Testis (tissue), 3 donors: ENCODE data around the gene RPUSD3. TPM values are rescaled to one million over a fixed set of nuclear protein-coding genes. Genes with fewer than 3 reads are reported as not detected.
A peak's percentile ranks its signal among the peaks of the same experiment; 100 is the strongest.
"Not testable (repeated sequence)": the region's sequence is repeated elsewhere in the genome, so short reads cannot be mapped to it uniquely, and the experiment has no call there.

Experiments used
- DNase-seq: peaks from one replicate; pipeline ENCODE4 v3.0.0-alpha.2; 2019
- H3K27ac ChIP-seq, 2 donors: fragments of 200-600 bp; sonication (generic); one replicate each; pipeline ENCODE4 v1.5.1; 2019
- H3K27me3 ChIP-seq: fragments of 200-600 bp; sonication (generic); one replicate; pipeline ENCODE4 v1.5.1; 2019
- H3K36me3 ChIP-seq: fragments of 200-600 bp; sonication (generic); one replicate; pipeline ENCODE4 v1.5.1; 2017; ENCODE audit warnings: low read depth; ENCODE audit errors: missing control alignments
- H3K4me1 ChIP-seq: fragments of 200-600 bp; sonication (generic); one replicate; pipeline ENCODE4 v1.5.1; 2019
- H3K4me3 ChIP-seq, 2 donors: fragments of 200-600 bp; sonication (generic); one replicate each; pipeline ENCODE4 v1.5.1; 2017 to 2019
- H3K9me3 ChIP-seq: fragments of 200-600 bp; sonication (generic); one replicate; pipeline ENCODE4 v1.5.1; 2017
- CTCF ChIP-seq, 3 experiments: fragments of 450-650 bp in 2 of 3; fragments of 200-600 bp in 1 of 3; sonication (generic) in 1 of 3; IDR thresholded peaks; one replicate each; pipeline ENCODE4 v1.5.1; 2016 to 2019; ENCODE audit warnings: antibody characterized with exemption in 3 of 3, mild to moderate bottlenecking in 2 of 3, moderate library complexity in 1 of 3
- POLR2A ChIP-seq: fragments of 450-650 bp; IDR thresholded peaks from one replicate; pipeline ENCODE4 v1.6.1; 2017; ENCODE audit warnings: antibody characterized with exemption, mild to moderate bottlenecking, moderate library complexity
- WGBS, 2 donors: methylation state at CpG; one replicate each; pipeline ENCODE4 v1.1.5; 2018; 5-methylcytosine and 5-hydroxymethylcytosine counted together
- intact Hi-C: fragments of 100-400 bp; cut with DNase I; formaldehyde crosslinking; loops from one replicate; pipeline ENCODE4 v1.15.1; 2023; ENCODE audit warnings: low total_unique reads
- polyA plus RNA-seq: library from polyadenylated mRNA; stranded (reverse); fragments of 350-450 nt; fragmentation: Illumina TruSeq; extraction: RNeasy Lipid Tissue Mini Kit (QIAGEN cat#74804); gene quantifications from one replicate; pipeline ENCODE4 v1.2.3, GENCODE V29; 2014; ENCODE audit warnings: low read depth, low replicate concordance; ENCODE audit not compliant: insufficient read depth
- total RNA-seq, 2 donors: library from RNA; depleted of rRNA; stranded (reverse); fragments of >200 nt; gene quantifications; one replicate each; pipeline ENCODE4 v1.2.3, GENCODE V29; 2016

The RPUSD3 gene
- total and polyA plus RNA-seq, 3 donors from 2014 or later, result 53.3 to 124 (median 63.4) TPM

- H3K27me3 ChIP-seq, result no peaks in the 10 kb centered on the region
- no peaks in the 10 kb centered on the region for H3K4me1 ChIP-seq
- WGBS, 2 donors, result 92 to 93% methylated on average over 6 of the region's 6 CpGs
- DNase-seq, result no peak
- no peak overlapping the region for H3K27ac ChIP-seq
- no peak for TF ChIP-seq CTCF (IDR thresholded peaks at IDR 0.05)
- no peak for TF ChIP-seq POLR2A
- no peak overlapping the region for H3K4me3 ChIP-seq
- intact Hi-C loops, result no loop called here
- no peaks in the 10 kb centered on the region for H3K36me3 ChIP-seq
- H3K9me3 ChIP-seq, result no peaks in the 10 kb centered on the region
These were observed 8.7 kb upstream of the RPUSD3 start for GRCh38 chr3:9852528-9852927.

GRCh38 chr3:9851926-9852325 lies 8.1 kb upstream of the RPUSD3 start:
- H3K4me3 ChIP-seq, result not testable (repeated sequence)

GRCh38 chr3:9851383-9851782 lies 7.6 kb upstream of the RPUSD3 start:
- DNase-seq, intact Hi-C loops, H3K27ac ChIP-seq, H3K27me3 ChIP-seq, H3K4me3 ChIP-seq, H3K4me1 ChIP-seq, H3K36me3 ChIP-seq, H3K9me3 ChIP-seq: not testable (repeated sequence)
- WGBS, 2 donors, result 84 to 89% methylated on average over 6 of the region's 6 CpGs

More at GRCh38 chr3:9851926-9852325, 8.1 kb upstream of the RPUSD3 start:
- H3K27ac ChIP-seq, H3K36me3 ChIP-seq, H3K9me3 ChIP-seq, H3K4me1 ChIP-seq, DNase-seq, H3K27me3 ChIP-seq, intact Hi-C loops: not testable (repeated sequence)
- WGBS, 2 donors, result 71 to 77% methylated on average over 6 of the region's 6 CpGs

- H3K4me1 ChIP-seq, DNase-seq, H3K27ac ChIP-seq, H3K36me3 ChIP-seq, H3K4me3 ChIP-seq, H3K9me3 ChIP-seq, H3K27me3 ChIP-seq, intact Hi-C loops: not testable (repeated sequence)
- 53 to 56% methylated on average over 4 of the region's 4 CpGs for WGBS, 2 donors
- TF ChIP-seq CTCF (IDR thresholded peaks at IDR 0.05), result peak in 2 of 3 experiments; percentile 40 to 41
These were observed 5.1 kb upstream of the RPUSD3 start for GRCh38 chr3:9848860-9849259.

GRCh38 chr3:9847870-9848269 lies 4.1 kb upstream of the RPUSD3 start:
- WGBS, 2 donors, result 40 to 76% methylated on average over 5 to 9 of the region's 9 CpGs
- H3K4me1 ChIP-seq, H3K9me3 ChIP-seq, H3K27ac ChIP-seq, H3K36me3 ChIP-seq, H3K27me3 ChIP-seq, DNase-seq, H3K4me3 ChIP-seq, intact Hi-C loops: not testable (repeated sequence)

- H3K9me3 ChIP-seq, result no peaks in the 10 kb centered on the region
- no peaks in the 10 kb centered on the region for H3K27me3 ChIP-seq
- TF ChIP-seq POLR2A (no peak), CTCF (IDR thresholded peaks at IDR 0.05) (no peak)
- H3K4me3 ChIP-seq, result no peak overlapping the region
- intact Hi-C loops, result no loop called here
- no peak for DNase-seq
- WGBS, 2 donors, result 93 to 94% methylated on average over 3 to 6 of the region's 6 CpGs
- H3K36me3 ChIP-seq, result no peaks in the 10 kb centered on the region
- H3K4me1 ChIP-seq, result peaks cover 3% of the 10 kb centered on the region
- no peak overlapping the region for H3K27ac ChIP-seq
These were observed 3.2 kb upstream of the RPUSD3 start for GRCh38 chr3:9846931-9847488.
